HepG2 (cell line): ENCODE results near the gene RAB42. TPM values are rescaled to one million over a fixed set of nuclear protein-coding genes. Genes with fewer than 3 reads are reported as not detected.

Source experiments
- ATM ChIP-seq: fragments of 450-650 bp; IDR thresholded peaks from 2 replicates; pipeline ENCODE4 v1.7.1; 2017; ENCODE audit warnings: mild to moderate bottlenecking, borderline replicate concordance
- CBX2 ChIP-seq, 2 experiments: fragments of 200-600 bp in 1 of 2; sonication (generic); formaldehyde crosslinking in 1 of 2; IDR thresholded peaks; 2 replicates each; pipeline versions ENCODE4 v1.7.0 to v1.8.1; 2018 to 2022; ENCODE audit warnings: low read depth in 2 of 2, low read length in 1 of 2, mild to moderate bottlenecking in 1 of 2, missing genetic modification reagents in 1 of 2
- EHMT2 ChIP-seq: fragments of 200-600 bp; sonication (generic); IDR thresholded peaks from 2 replicates; pipeline ENCODE4 v1.7.0; 2017; ENCODE audit warnings: antibody characterized with exemption, low read depth, low read length, borderline replicate concordance
- ETV5 ChIP-seq: IDR thresholded peaks from 2 replicates; pipeline ENCODE4 v1.6.1; 2018; ENCODE audit warnings: missing biosample characterization, missing genetic modification reagents, inconsistent platforms, borderline replicate concordance
- GZF1 ChIP-seq: sonication (generic); formaldehyde crosslinking; IDR thresholded peaks from 2 replicates; pipeline ENCODE4 v1.5.1; 2020; ENCODE audit warnings: mild to moderate bottlenecking, missing genetic modification reagents
- HDAC1 ChIP-seq: sonication (generic); formaldehyde crosslinking; IDR thresholded peaks from 2 replicates; pipeline ENCODE4 v1.5.1; 2020; ENCODE audit warnings: mild to moderate bottlenecking, missing genetic modification reagents
- HMG20B ChIP-seq: conservative IDR thresholded peaks from 2 replicates; pipeline ENCODE4 v1.6.1; 2016; ENCODE audit warnings: missing genetic modification reagents, missing compliant biosample characterization
- HOXA5 ChIP-seq: sonication (generic); formaldehyde crosslinking; IDR thresholded peaks from 2 replicates; pipeline ENCODE4 v1.4.0; 2020; ENCODE audit warnings: missing genetic modification reagents
- IRX3 ChIP-seq: sonication (generic); formaldehyde crosslinking; IDR thresholded peaks from 2 replicates; pipeline ENCODE4 v1.8.1; 2023; ENCODE audit warnings: mild to moderate bottlenecking, low read depth, missing genetic modification reagents, borderline replicate concordance
- MEIS1 ChIP-seq: sonication (generic); formaldehyde crosslinking; IDR thresholded peaks from 2 replicates; pipeline ENCODE4 v1.9.0; 2021; ENCODE audit warnings: mild to moderate bottlenecking, missing genetic modification reagents, moderate library complexity, borderline replicate concordance
- MTF1 ChIP-seq: sonication (generic); formaldehyde crosslinking; IDR thresholded peaks from 2 replicates; pipeline ENCODE4 v1.5.0; 2020; ENCODE audit warnings: missing genetic modification reagents
- SUZ12 ChIP-seq: fragments of 150-350 bp; IDR thresholded peaks from 2 replicates; pipeline ENCODE4 v1.6.1; 2014; ENCODE audit warnings: low read depth, low read length
- TCF7L2 ChIP-seq: IDR thresholded peaks from 2 replicates; pipeline ENCODE4 v1.6.1; 2011; ENCODE audit warnings: mild to moderate bottlenecking, low read depth, low read length, moderate library complexity
- ZBTB38 ChIP-seq: sonication (generic); formaldehyde crosslinking; IDR thresholded peaks from 2 replicates; pipeline ENCODE4 v1.5.1; 2020; ENCODE audit warnings: mild to moderate bottlenecking, missing genetic modification reagents
- ZMYM2 ChIP-seq: sonication (generic); formaldehyde crosslinking; IDR thresholded peaks from 2 replicates; pipeline ENCODE4 v1.8.0; 2022; ENCODE audit warnings: mild to moderate bottlenecking, missing genetic modification reagents
- ZNF460 ChIP-seq: sonication (generic); formaldehyde crosslinking; IDR thresholded peaks from 2 replicates; pipeline ENCODE4 v1.5.1; 2020; ENCODE audit warnings: missing genetic modification reagents, mild to moderate bottlenecking, borderline replicate concordance
- ZNF567 ChIP-seq: sonication (generic); formaldehyde crosslinking; IDR thresholded peaks from 2 replicates; pipeline ENCODE4 v1.8.1; 2023; ENCODE audit warnings: mild to moderate bottlenecking, missing genetic modification reagents, borderline replicate concordance
- polyA plus RNA-seq, 8 experiments: library from polyadenylated mRNA; depleted of rRNA in 3 of 8; stranded (reverse) in 7 of 8; unstranded in 1 of 8; fragments of >200 nt; fragmentation: Illumina TruSeq in 4 of 8; extraction: Trizol in 4 of 8; gene quantifications; 2 replicates each; pipeline versions ENCODE4 v1.2.1 to v1.2.3, GENCODE V29; 2011 to 2016; ENCODE audit warnings: low read depth in 4 of 8, missing spikeins in 1 of 8, mixed read lengths in 1 of 8; ENCODE audit not compliant: insufficient read depth in 1 of 8
- total RNA-seq, 5 experiments: library from RNA; depleted of rRNA; stranded (reverse); fragments of >200 nt; fragmentation: Illumina TruSeq; extraction: Trizol; gene quantifications; 2 replicates each; pipeline ENCODE4 v1.2.3, GENCODE V29; 2016; ENCODE audit warnings: low read depth in 1 of 5
- TF ChIP-seq, protein P1 (sequence below): sonication (generic); formaldehyde crosslinking; IDR thresholded peaks from 2 replicates; pipeline ENCODE4 v1.4.0; 2020; ENCODE audit warnings: low read depth, missing genetic modification reagents
- TF ChIP-seq, protein P2 (sequence below): IDR thresholded peaks from 2 replicates; pipeline ENCODE4 v1.6.1; 2016; ENCODE audit warnings: low read depth, missing genetic modification reagents, missing compliant biosample characterization
- TF ChIP-seq, protein P3 (sequence below): sonication (generic); formaldehyde crosslinking; IDR thresholded peaks from 2 replicates; pipeline ENCODE4 v1.8.1; 2023; ENCODE audit warnings: mild to moderate bottlenecking, moderate library complexity, missing genetic modification reagents

Gene RAB42
- total and polyA plus RNA-seq, 2 of the 13 experiments (the other 11 are each of a cell fraction or from before 2014, with no cell fraction given): 10.4 to 166 TPM

DNA sequence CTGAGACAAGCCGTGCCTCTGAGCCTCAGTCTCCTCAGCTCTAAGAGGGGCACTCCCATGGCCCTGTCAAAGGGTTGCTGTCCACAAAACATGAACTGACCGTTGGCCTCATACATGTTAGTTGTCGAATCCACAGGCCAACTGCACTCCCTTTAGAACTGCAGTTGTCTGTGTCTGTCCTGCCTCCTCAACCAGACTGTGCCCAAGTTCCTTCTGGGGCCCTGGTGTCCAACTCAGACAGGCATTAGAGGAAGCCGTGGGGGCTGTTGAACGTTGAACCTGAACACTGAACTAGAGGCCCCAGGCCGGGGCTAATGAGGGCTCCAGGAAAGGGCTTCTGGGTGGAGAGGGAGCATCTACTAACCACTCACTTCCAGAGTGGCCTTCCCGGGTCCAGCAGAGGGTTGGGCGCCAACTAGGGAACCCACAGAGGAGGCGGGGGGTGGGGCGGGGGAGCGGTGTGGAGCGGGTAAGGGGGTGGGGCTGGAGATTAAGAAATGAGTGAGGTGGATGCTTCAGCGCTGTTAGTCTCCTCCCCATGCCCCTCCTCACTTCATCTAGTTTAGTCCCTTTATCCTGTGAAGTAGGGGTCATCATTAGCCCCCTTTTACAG is at the start of gene RAB42 (continued):
- TF ChIP-seq, protein P1, sequence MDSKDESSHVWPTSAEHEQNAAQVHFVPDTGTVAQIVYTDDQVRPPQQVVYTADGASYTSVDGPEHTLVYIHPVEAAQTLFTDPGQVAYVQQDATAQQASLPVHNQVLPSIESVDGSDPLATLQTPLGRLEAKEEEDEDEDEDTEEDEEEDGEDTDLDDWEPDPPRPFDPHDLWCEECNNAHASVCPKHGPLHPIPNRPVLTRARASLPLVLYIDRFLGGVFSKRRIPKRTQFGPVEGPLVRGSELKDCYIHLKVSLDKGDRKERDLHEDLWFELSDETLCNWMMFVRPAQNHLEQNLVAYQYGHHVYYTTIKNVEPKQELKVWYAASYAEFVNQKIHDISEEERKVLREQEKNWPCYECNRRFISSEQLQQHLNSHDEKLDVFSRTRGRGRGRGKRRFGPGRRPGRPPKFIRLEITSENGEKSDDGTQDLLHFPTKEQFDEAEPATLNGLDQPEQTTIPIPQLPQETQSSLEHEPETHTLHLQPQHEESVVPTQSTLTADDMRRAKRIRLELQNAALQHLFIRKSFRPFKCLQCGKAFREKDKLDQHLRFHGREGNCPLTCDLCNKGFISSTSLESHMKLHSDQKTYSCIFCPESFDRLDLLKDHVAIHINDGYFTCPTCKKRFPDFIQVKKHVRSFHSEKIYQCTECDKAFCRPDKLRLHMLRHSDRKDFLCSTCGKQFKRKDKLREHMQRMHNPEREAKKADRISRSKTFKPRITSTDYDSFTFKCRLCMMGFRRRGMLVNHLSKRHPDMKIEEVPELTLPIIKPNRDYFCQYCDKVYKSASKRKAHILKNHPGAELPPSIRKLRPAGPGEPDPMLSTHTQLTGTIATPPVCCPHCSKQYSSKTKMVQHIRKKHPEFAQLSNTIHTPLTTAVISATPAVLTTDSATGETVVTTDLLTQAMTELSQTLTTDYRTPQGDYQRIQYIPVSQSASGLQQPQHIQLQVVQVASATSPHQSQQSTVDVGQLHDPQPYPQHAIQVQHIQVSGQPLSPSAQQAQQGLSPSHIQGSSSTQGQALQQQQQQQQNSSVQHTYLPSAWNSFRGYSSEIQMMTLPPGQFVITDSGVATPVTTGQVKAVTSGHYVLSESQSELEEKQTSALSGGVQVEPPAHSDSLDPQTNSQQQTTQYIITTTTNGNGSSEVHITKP (CRISPR knock-in tag): no peak
- TF ChIP-seq HOXA5 (CRISPR knock-in tag) (no peak), CBX2 (IDR thresholded peaks at IDR 0.05; ENCODE audit: low read depth, low read length) (no peak), CBX2 (CRISPR knock-in tag; IDR thresholded peaks at IDR 0.05; ENCODE audit: low read depth) (no peak), SUZ12 (no peak), HDAC1 (CRISPR knock-in tag) (peak; percentile 11; the same call in 1 of the 2 replicates), EHMT2 (no peak), MEIS1 (no peak), GZF1 (CRISPR knock-in tag) (no peak), ZNF460 (CRISPR knock-in tag) (no peak), ZNF567 (no peak), TCF7L2 (no peak), IRX3 (CRISPR knock-in tag) (no peak), ZBTB38 (CRISPR knock-in tag) (peak; percentile 62), HMG20B (CRISPR knock-in tag) (no peak), ETV5 (CRISPR knock-in tag) (peak; percentile 42; the same call in 1 of the 2 replicates), MTF1 (CRISPR knock-in tag) (no peak), ZMYM2 (CRISPR knock-in tag) (no peak), ATM (no peak)
- TF ChIP-seq, protein P2, sequence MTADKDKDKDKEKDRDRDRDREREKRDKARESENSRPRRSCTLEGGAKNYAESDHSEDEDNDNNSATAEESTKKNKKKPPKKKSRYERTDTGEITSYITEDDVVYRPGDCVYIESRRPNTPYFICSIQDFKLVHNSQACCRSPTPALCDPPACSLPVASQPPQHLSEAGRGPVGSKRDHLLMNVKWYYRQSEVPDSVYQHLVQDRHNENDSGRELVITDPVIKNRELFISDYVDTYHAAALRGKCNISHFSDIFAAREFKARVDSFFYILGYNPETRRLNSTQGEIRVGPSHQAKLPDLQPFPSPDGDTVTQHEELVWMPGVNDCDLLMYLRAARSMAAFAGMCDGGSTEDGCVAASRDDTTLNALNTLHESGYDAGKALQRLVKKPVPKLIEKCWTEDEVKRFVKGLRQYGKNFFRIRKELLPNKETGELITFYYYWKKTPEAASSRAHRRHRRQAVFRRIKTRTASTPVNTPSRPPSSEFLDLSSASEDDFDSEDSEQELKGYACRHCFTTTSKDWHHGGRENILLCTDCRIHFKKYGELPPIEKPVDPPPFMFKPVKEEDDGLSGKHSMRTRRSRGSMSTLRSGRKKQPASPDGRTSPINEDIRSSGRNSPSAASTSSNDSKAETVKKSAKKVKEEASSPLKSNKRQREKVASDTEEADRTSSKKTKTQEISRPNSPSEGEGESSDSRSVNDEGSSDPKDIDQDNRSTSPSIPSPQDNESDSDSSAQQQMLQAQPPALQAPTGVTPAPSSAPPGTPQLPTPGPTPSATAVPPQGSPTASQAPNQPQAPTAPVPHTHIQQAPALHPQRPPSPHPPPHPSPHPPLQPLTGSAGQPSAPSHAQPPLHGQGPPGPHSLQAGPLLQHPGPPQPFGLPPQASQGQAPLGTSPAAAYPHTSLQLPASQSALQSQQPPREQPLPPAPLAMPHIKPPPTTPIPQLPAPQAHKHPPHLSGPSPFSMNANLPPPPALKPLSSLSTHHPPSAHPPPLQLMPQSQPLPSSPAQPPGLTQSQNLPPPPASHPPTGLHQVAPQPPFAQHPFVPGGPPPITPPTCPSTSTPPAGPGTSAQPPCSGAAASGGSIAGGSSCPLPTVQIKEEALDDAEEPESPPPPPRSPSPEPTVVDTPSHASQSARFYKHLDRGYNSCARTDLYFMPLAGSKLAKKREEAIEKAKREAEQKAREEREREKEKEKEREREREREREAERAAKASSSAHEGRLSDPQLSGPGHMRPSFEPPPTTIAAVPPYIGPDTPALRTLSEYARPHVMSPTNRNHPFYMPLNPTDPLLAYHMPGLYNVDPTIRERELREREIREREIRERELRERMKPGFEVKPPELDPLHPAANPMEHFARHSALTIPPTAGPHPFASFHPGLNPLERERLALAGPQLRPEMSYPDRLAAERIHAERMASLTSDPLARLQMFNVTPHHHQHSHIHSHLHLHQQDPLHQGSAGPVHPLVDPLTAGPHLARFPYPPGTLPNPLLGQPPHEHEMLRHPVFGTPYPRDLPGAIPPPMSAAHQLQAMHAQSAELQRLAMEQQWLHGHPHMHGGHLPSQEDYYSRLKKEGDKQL: no peak
- TF ChIP-seq, protein P3, sequence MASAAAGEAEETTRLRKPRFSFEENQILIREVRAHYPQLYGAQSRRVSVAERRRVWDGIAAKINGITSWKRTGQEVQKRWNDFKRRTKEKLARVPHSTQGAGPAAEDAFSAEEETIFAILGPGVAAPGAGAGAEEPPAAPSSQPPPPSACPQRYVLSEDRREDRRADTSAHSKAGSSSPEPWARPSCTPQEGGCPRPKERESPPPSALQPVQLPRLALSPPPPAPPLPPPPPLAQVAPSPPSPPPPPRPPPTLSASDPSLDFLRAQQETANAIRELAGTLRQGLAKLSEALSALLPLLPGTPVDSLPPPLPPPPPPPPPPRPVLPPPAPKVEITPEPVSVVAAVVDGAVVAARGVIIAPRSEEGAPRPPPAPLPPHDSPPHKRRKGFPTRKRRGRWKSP (CRISPR knock-in tag): 0 out of 2 replicates have a peak, but pooled peaks have one; percentile 47
